Neuronal stem cell (in vitro differentiated cells): Measurements from ENCODE around the gene REEP3.

ENCODE experiments used
- DNase-seq: peaks from one replicate; pipeline ENCODE4 v3.0.0-alpha.2; 2013; ENCODE audit warnings: low spot score
- H2AFZ ChIP-seq: one replicate; pipeline ENCODE4 v1.6.1; 2013; ENCODE audit warnings: mild to moderate bottlenecking, low read length, inconsistent platforms
- H2AK5ac ChIP-seq: 2 replicates; pipeline ENCODE4 v1.6.1; 2013; ENCODE audit warnings: low read depth, mild to moderate bottlenecking, inconsistent platforms, low read length, moderate library complexity, mixed read lengths
- H2BK120ac ChIP-seq: 2 replicates; pipeline ENCODE4 v1.6.1; 2013; ENCODE audit warnings: low read depth, mild to moderate bottlenecking, inconsistent platforms, low read length, moderate library complexity, mixed read lengths
- H2BK12ac ChIP-seq: one replicate; pipeline ENCODE4 v1.6.1; 2013; ENCODE audit warnings: low read length, inconsistent platforms
- H2BK15ac ChIP-seq: 2 replicates; pipeline ENCODE4 v1.6.1; 2013; ENCODE audit warnings: mild to moderate bottlenecking, low read length, inconsistent platforms, mixed read lengths
- H2BK5ac ChIP-seq: one replicate; pipeline ENCODE4 v1.6.1; 2013; ENCODE audit warnings: inconsistent platforms, mild to moderate bottlenecking, low read length, moderate library complexity
- H3K14ac ChIP-seq: one replicate; pipeline ENCODE4 v1.6.1; 2013; ENCODE audit warnings: low read length, inconsistent platforms
- H3K18ac ChIP-seq: 2 replicates; pipeline ENCODE4 v1.6.1; 2013; ENCODE audit warnings: low read length, inconsistent platforms
- H3K23ac ChIP-seq: 2 replicates; pipeline ENCODE4 v1.6.1; 2013; ENCODE audit warnings: low read depth, mild to moderate bottlenecking, mixed read lengths, low read length, inconsistent platforms; ENCODE audit not compliant: poor library complexity
- H3K27ac ChIP-seq: replicated peaks from 3 replicates; pipeline ENCODE4 v1.5.1; 2013; ENCODE audit warnings: low read length, inconsistent platforms
- H3K27me3 ChIP-seq, 3 experiments: 2 replicates each; pipeline ENCODE4 v1.6.1; 2013; ENCODE audit warnings: low read length in 3 of 3, mild to moderate bottlenecking in 2 of 3, inconsistent platforms in 1 of 3, low read depth in 1 of 3, mixed read lengths in 1 of 3, moderate library complexity in 1 of 3; ENCODE audit not compliant: control insufficient read depth in 3 of 3, insufficient read depth in 3 of 3
- H3K36me3 ChIP-seq, 2 donors: replicated peaks in 1 of 2; 2 replicates each; pipeline ENCODE4 v1.6.1; 2013; ENCODE audit warnings: low read length in 2 of 2; ENCODE audit not compliant: control insufficient read depth in 2 of 2, insufficient read depth in 2 of 2
- H3K4ac ChIP-seq: 2 replicates; pipeline ENCODE4 v1.6.1; 2013; ENCODE audit warnings: inconsistent platforms, mild to moderate bottlenecking, low read length, moderate library complexity
- H3K4me1 ChIP-seq, 2 donors: 1 replicate in 1 of 2; 2 replicates in 1 of 2; pipeline ENCODE4 v1.6.1; 2013; ENCODE audit warnings: low read length in 2 of 2, low read depth in 1 of 2; ENCODE audit not compliant: control insufficient read depth in 2 of 2, insufficient read depth in 1 of 2
- H3K4me2 ChIP-seq: one replicate; pipeline ENCODE4 v1.6.1; 2013; ENCODE audit warnings: mild to moderate bottlenecking, low read length, inconsistent platforms; ENCODE audit not compliant: insufficient read depth, poor library complexity, severe bottlenecking
- H3K4me3 ChIP-seq, 2 donors: 2 replicates each; pipeline ENCODE4 v1.5.1; 2013; ENCODE audit warnings: low read length in 2 of 2, mild to moderate bottlenecking in 2 of 2, inconsistent platforms in 1 of 2, moderate library complexity in 1 of 2
- H3K79me1 ChIP-seq: one replicate; pipeline ENCODE4 v1.6.1; 2013; ENCODE audit warnings: low read depth, mild to moderate bottlenecking, inconsistent platforms, low read length, moderate library complexity
- H3K9ac ChIP-seq: one replicate; pipeline ENCODE4 v1.6.1; 2013; ENCODE audit warnings: mild to moderate bottlenecking, low read depth, low read length, inconsistent platforms; ENCODE audit not compliant: poor library complexity
- H3K9me3 ChIP-seq, 2 donors: replicated peaks in 1 of 2; 2 replicates each; pipeline versions ENCODE3 to v1.6.1; 2013; ENCODE audit warnings: low read length in 2 of 2, mild to moderate bottlenecking in 2 of 2, inconsistent platforms in 1 of 2, low read depth in 1 of 2, mixed read lengths in 1 of 2, moderate library complexity in 1 of 2; ENCODE audit not compliant: control insufficient read depth in 2 of 2, insufficient read depth in 1 of 2
- H4K8ac ChIP-seq: one replicate; pipeline ENCODE4 v1.6.1; 2013; ENCODE audit warnings: low read depth, mild to moderate bottlenecking, inconsistent platforms, low read length, moderate library complexity
- H4K91ac ChIP-seq: one replicate; pipeline ENCODE4 v1.6.1; 2013; ENCODE audit warnings: low read length, low read depth, mild to moderate bottlenecking, inconsistent platforms; ENCODE audit not compliant: poor library complexity
- WGBS, 2 donors: extraction: QIAGEN DNeasy Blood & Tissue Kit; methylation state at CpG; one replicate each; pipeline ENCODE4 v1.1.7; 2013; ENCODE audit warnings: missing lambda C conversion rate in 2 of 2, mixed read lengths in 1 of 2; ENCODE audit not compliant: insufficient read length in 2 of 2, insufficient replicate concordance in 1 of 2; ENCODE audit errors: extremely low coverage in 2 of 2; 5-methylcytosine and 5-hydroxymethylcytosine counted together

The REEP3 gene

GRCh38 chr10:63631991-63632390 is 110.8 kb downstream of the REEP3 start:
- Histone ChIP-seq H3K14ac (no peak overlapping the region), H3K4me2 (no peak overlapping the region), H2BK120ac (no peak overlapping the region), H3K4me1 (peaks cover 9 to 14% of the 10 kb centered on the region in 2 donors), H4K8ac (no peak overlapping the region), H3K27me3 (peaks cover 0 to 2% (median 0%) of the 10 kb centered on the region in 3 experiments), H3K79me1 (no peaks in the 10 kb centered on the region), H2BK5ac (no peak overlapping the region), H2BK12ac (no peak overlapping the region), H3K4me3 (no peak overlapping the region), H2AFZ (no peak overlapping the region), H3K4ac (no peak overlapping the region), H3K9me3 (no peaks in the 10 kb centered on the region), H2AK5ac (no peak overlapping the region), H3K27ac (no peak overlapping the region), H3K9ac (no peak overlapping the region), H2BK15ac (no peak overlapping the region), H4K91ac (no peak overlapping the region), H3K23ac (no peak overlapping the region), H3K36me3 (no peaks in the 10 kb centered on the region), H3K18ac (no peak overlapping the region)
- DNase-seq = no peak
- no CpG with 5 or more reads among the region's 3 CpGs for WGBS, 2 donors

DNA sequence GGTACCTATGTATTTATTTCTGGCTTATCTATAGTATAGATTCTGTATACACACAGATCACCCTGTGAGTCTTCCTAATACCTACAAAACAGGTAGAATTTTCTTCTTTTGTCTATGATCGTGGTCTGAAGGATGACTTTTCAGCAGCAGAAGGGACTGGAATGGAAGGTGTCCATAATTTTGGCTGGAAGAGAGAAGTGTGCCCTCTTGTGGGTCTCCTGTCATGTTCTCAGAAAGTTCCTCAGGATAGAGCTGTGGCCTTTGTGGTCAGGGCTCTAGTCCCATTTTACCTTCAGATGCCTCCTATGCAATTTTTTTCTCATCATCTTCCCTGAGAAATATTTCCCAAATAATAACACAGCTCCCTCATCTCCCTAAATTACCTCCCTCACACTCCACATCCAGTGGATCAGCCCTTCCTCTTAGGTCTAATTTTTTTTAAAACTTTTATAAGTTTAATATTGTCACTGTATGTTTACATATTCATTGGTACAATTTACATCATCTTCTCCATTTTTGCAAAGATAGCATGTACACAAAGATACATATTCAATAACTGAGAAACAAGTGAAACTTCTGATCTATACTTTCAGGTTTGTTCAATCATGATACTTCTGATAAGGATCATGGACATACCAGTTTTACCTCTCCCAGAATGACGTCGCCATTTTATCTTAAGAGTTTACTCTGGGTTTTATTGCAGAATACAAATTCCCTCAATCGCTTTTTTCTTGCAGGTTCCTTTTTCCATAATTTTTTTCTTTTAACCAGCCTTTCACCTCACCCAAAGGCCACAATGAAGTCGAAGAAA is 112.7 kb downstream of the REEP3 start:
- Histone ChIP-seq H2BK12ac (no peak overlapping the region), H2BK5ac (no peak overlapping the region), H3K9me3 (no peaks in the 10 kb centered on the region), H4K8ac (no peak overlapping the region), H3K27ac (no peak overlapping the region), H3K4me3 (no peak overlapping the region), H2AK5ac (no peak overlapping the region), H3K23ac (no peak overlapping the region), H3K4me1 (peaks cover 5 to 6% of the 10 kb centered on the region in 2 donors), H3K4me2 (no peak overlapping the region), H2AFZ (no peak overlapping the region), H2BK15ac (no peak overlapping the region), H4K91ac (no peak overlapping the region), H2BK120ac (no peak overlapping the region), H3K18ac (no peak overlapping the region), H3K27me3 (peaks cover 0 to 2% (median 0%) of the 10 kb centered on the region in 3 experiments), H3K36me3 (no peaks in the 10 kb centered on the region), H3K14ac (no peak overlapping the region), H3K79me1 (no peaks in the 10 kb centered on the region), H3K4ac (no peak overlapping the region), H3K9ac (no peak overlapping the region)
- no peak for DNase-seq
- WGBS, 2 donors = no CpG with 5 or more reads among the region's 5 CpGs

GRCh38 chr10:63634488-63635065 is 113.4 kb downstream of the REEP3 start:
- DNase-seq = no peak

GRCh38 chr10:63636812-63637211 is 115.6 kb downstream of the REEP3 start:
- no CpG with 5 or more reads among the region's 3 CpGs for WGBS, 2 donors
- Histone ChIP-seq H3K9ac (no peak overlapping the region), H3K79me1 (no peaks in the 10 kb centered on the region), H4K8ac (no peak overlapping the region), H3K9me3 (no peaks in the 10 kb centered on the region), H3K4me1 (no peaks in the 10 kb centered on the region), H2BK15ac (no peak overlapping the region), H3K4me3 (no peak overlapping the region), H3K14ac (no peak overlapping the region), H2AK5ac (no peak overlapping the region), H3K36me3 (no peaks in the 10 kb centered on the region), H3K27me3 (no peaks in the 10 kb centered on the region), H2BK120ac (no peak overlapping the region), H3K27ac (no peak overlapping the region), H2BK5ac (no peak overlapping the region), H2AFZ (no peak overlapping the region), H3K4ac (no peak overlapping the region), H4K91ac (no peak overlapping the region), H2BK12ac (no peak overlapping the region), H3K4me2 (no peak overlapping the region), H3K18ac (no peak overlapping the region), H3K23ac (no peak overlapping the region)
- no peak for DNase-seq

More at GRCh38 chr10:63634488-63635065, 113.4 kb downstream of the REEP3 start:
- whole genome bisulfite sequencing, 2 donors = no CpG with 5 or more reads among the region's 6 CpGs
- Histone ChIP-seq H3K27me3 (peaks cover 0 to 2% (median 0%) of the 10 kb centered on the region in 3 experiments), H3K4ac (no peak overlapping the region), H3K27ac (no peak overlapping the region), H2BK15ac (no peak overlapping the region), H3K79me1 (no peaks in the 10 kb centered on the region), H3K4me2 (no peak overlapping the region), H2BK5ac (no peak overlapping the region), H2BK12ac (no peak overlapping the region), H3K9me3 (no peaks in the 10 kb centered on the region), H3K9ac (no peak overlapping the region), H2AFZ (no peak overlapping the region), H4K8ac (no peak overlapping the region), H3K14ac (no peak overlapping the region), H3K4me3 (no peak overlapping the region), H2BK120ac (no peak overlapping the region), H3K18ac (no peak overlapping the region), H3K23ac (no peak overlapping the region), H4K91ac (no peak overlapping the region), H2AK5ac (no peak overlapping the region), H3K4me1 (peaks cover 2 to 5% of the 10 kb centered on the region in 2 donors), H3K36me3 (no peaks in the 10 kb centered on the region)
